Measurements from ENCODE around the gene ZEB2.

Gene ZEB2

GRCh38 chr2:144339048-144339447 is 180.9 kb downstream of the ZEB2 start:
- no peak for DNase-seq

GRCh38 chr2:144334551-144334950 is 185.4 kb downstream of the ZEB2 start:
- DNase-seq = no peak

All from CD4-positive, alpha-beta T cell treated with Interleukin-4 for 1 hour (primary cell).